Astrocyte (in vitro differentiated cells and primary cell): ENCODE results near the gene CCDC60. TPM values are rescaled to one million over a fixed set of nuclear protein-coding genes. Genes with fewer than 3 reads are reported as not detected.

Source experiments
- DNase-seq: peaks from one replicate; pipeline ENCODE4 v3.0.0-alpha.2; 2010; ENCODE audit warnings: low read depth
- FAIRE-seq: peaks from 2 replicates; lab custom pipeline; 2011; peaks lifted over from hg19 to GRCh38; lab: Jason Lieb, UNC
- H2AFZ ChIP-seq: 2 replicates; pipeline ENCODE4 v1.6.0; 2012; ENCODE audit warnings: low read depth, low read length, inconsistent platforms
- H3K27ac ChIP-seq: 2 replicates; pipeline ENCODE4 v1.5.1; 2011; ENCODE audit warnings: low read depth, low read length, inconsistent platforms
- H3K27me3 ChIP-seq: 2 replicates; pipeline ENCODE4 v1.6.0; 2011; ENCODE audit warnings: low read length, inconsistent platforms; ENCODE audit not compliant: insufficient read depth
- H3K36me3 ChIP-seq: 2 replicates; pipeline ENCODE4 v1.5.1; 2011; ENCODE audit warnings: low read length, inconsistent platforms; ENCODE audit not compliant: insufficient read depth
- H3K4me1 ChIP-seq: 2 replicates; pipeline ENCODE4 v1.5.1; 2011; ENCODE audit warnings: low read length, inconsistent platforms; ENCODE audit not compliant: insufficient read depth
- H3K4me2 ChIP-seq: 2 replicates; pipeline ENCODE4 v1.6.0; 2012; ENCODE audit warnings: low read length, inconsistent platforms
- H3K4me3 ChIP-seq: 2 replicates; pipeline ENCODE4 v1.5.1; 2011; ENCODE audit warnings: low read depth, mild to moderate bottlenecking, low read length, inconsistent platforms; ENCODE audit not compliant: insufficient read depth
- H3K79me2 ChIP-seq: 2 replicates; pipeline ENCODE4 v1.6.0; 2012; ENCODE audit warnings: mild to moderate bottlenecking, low read length, inconsistent platforms; ENCODE audit not compliant: insufficient read depth
- H3K9ac ChIP-seq: 2 replicates; pipeline ENCODE4 v1.6.0; 2012; ENCODE audit warnings: mild to moderate bottlenecking, low read length, inconsistent platforms
- H3K9me3 ChIP-seq: 2 replicates; pipeline ENCODE4 v1.5.1; 2012; ENCODE audit warnings: low read depth, mild to moderate bottlenecking, low read length, inconsistent platforms; ENCODE audit not compliant: insufficient read depth
- H4K20me1 ChIP-seq: 2 replicates; pipeline ENCODE4 v1.6.0; 2012; ENCODE audit warnings: low read length, inconsistent platforms; ENCODE audit not compliant: insufficient read depth
- H3K27ac Mint-ChIP-seq: one replicate; pipeline ENCODE4 v1.8.0; 2021; ENCODE audit warnings: mild to moderate bottlenecking, mixed read lengths; ENCODE audit not compliant: unreplicated experiment
- H3K27me3 Mint-ChIP-seq: one replicate; pipeline ENCODE4 v1.8.0; 2021; ENCODE audit warnings: low read depth, mixed read lengths; ENCODE audit not compliant: unreplicated experiment
- H3K36me3 Mint-ChIP-seq: one replicate; pipeline ENCODE4 v1.8.0; 2021; ENCODE audit warnings: low read depth, mixed read lengths; ENCODE audit not compliant: unreplicated experiment
- H3K4me1 Mint-ChIP-seq: one replicate; pipeline ENCODE4 v1.8.0; 2021; ENCODE audit warnings: low read depth, mixed read lengths; ENCODE audit not compliant: unreplicated experiment
- H3K4me3 Mint-ChIP-seq: one replicate; pipeline ENCODE4 v1.8.0; 2021; ENCODE audit warnings: mild to moderate bottlenecking, moderate library complexity, mixed read lengths; ENCODE audit not compliant: unreplicated experiment
- H3K9me3 Mint-ChIP-seq: one replicate; pipeline ENCODE4 v1.8.0; 2021; ENCODE audit warnings: mild to moderate bottlenecking, mixed read lengths; ENCODE audit not compliant: unreplicated experiment
- EZH2 ChIP-seq: IDR thresholded peaks from 2 replicates; pipeline ENCODE4 v1.6.1; 2012; ENCODE audit warnings: mild to moderate bottlenecking, low read length, inconsistent platforms; ENCODE audit not compliant: insufficient read depth
- total RNA-seq: library from RNA; stranded (reverse); gene quantifications from 2 replicates; pipeline ENCODE4 v1.2.1, GENCODE V29; 2021
- TF ChIP-seq, protein P1 (sequence below): IDR thresholded peaks from 2 replicates; pipeline ENCODE4 v1.5.1; 2011; ENCODE audit warnings: low read depth, mild to moderate bottlenecking, inconsistent platforms, low read length, moderate library complexity; ENCODE audit not compliant: insufficient read depth

CCDC60 gene
- total RNA-seq, 1 donor from 2014 or later = 1.7 TPM

DNA sequence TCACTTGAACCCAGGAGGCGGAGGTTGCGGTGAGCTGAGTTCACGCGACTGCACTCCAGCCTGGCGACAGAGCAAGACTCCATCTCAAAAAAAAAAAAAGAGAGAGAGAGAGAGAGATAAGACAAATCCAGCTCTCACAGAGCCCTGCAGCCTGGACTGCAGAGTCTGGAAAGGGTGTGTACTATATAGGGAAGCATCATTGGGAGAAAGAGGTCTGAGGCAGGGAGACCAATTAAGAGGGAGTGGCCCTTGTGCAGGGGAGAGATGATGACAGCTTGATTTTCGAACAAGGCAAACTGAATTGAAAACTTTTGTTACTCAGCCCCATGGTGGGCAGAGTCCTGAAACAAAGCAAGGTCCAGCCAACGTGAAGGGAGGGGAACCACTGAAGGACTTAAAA is 116.2 kb downstream of the CCDC60 start:
- DNase-seq = no peak
- Histone ChIP-seq H3K36me3 (no peaks in the 10 kb centered on the region), H2AFZ (no peak overlapping the region), H3K9ac (no peak overlapping the region), H3K4me2 (no peak overlapping the region), H3K4me1 (no peaks in the 10 kb centered on the region), H3K9me3 (peaks cover 3% of the 10 kb centered on the region), H3K27ac (no peak overlapping the region), H3K79me2 (no peaks in the 10 kb centered on the region), H3K4me3 (no peak overlapping the region), H3K27me3 (no peaks in the 10 kb centered on the region), H4K20me1 (no peaks in the 10 kb centered on the region)
- no peaks in the 10 kb centered on the region for H3K9me3 Mint-ChIP-seq
- no peaks in the 10 kb centered on the region for H3K36me3 Mint-ChIP-seq
- FAIRE-seq = no peak
- H3K27me3 Mint-ChIP-seq = peaks cover 17% of the 10 kb centered on the region
- TF ChIP-seq, protein P1, sequence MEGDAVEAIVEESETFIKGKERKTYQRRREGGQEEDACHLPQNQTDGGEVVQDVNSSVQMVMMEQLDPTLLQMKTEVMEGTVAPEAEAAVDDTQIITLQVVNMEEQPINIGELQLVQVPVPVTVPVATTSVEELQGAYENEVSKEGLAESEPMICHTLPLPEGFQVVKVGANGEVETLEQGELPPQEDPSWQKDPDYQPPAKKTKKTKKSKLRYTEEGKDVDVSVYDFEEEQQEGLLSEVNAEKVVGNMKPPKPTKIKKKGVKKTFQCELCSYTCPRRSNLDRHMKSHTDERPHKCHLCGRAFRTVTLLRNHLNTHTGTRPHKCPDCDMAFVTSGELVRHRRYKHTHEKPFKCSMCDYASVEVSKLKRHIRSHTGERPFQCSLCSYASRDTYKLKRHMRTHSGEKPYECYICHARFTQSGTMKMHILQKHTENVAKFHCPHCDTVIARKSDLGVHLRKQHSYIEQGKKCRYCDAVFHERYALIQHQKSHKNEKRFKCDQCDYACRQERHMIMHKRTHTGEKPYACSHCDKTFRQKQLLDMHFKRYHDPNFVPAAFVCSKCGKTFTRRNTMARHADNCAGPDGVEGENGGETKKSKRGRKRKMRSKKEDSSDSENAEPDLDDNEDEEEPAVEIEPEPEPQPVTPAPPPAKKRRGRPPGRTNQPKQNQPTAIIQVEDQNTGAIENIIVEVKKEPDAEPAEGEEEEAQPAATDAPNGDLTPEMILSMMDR = no peak
- TF ChIP-seq EZH2 = no peak
- peaks cover 14% of the 10 kb centered on the region for H3K4me1 Mint-ChIP-seq
- no peak overlapping the region for H3K27ac Mint-ChIP-seq
- no peak overlapping the region for H3K4me3 Mint-ChIP-seq

DNA sequence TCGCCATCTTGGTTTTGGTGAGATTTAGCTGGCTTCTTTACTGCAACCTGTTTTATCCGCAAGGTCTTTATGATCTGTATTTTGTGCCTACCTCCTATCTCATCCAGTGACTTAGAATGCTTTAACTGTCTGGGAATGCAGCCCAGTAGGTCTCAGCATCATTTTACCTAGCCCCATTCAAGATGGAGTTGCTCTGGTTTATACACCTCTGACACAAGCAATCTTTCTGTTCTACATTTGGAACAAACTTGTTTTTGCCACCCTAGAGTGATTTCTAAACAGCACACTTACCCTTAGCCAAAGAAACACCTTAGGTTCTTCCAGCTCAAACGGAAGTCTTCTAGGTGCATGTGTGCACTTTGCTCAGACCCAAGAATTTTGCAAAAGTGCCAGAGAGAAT is 122.3 kb downstream of the CCDC60 start:
- no peaks in the 10 kb centered on the region for H3K9me3 Mint-ChIP-seq
- Histone ChIP-seq H3K4me1 (no peaks in the 10 kb centered on the region), H2AFZ (no peak overlapping the region), H3K4me3 (no peak overlapping the region), H3K27me3 (no peaks in the 10 kb centered on the region), H3K4me2 (no peak overlapping the region), H3K27ac (no peak overlapping the region), H4K20me1 (no peaks in the 10 kb centered on the region), H3K79me2 (no peaks in the 10 kb centered on the region), H3K9me3 (peaks cover 7% of the 10 kb centered on the region), H3K36me3 (no peaks in the 10 kb centered on the region), H3K9ac (no peak overlapping the region)
- no peak for FAIRE-seq
- H3K27ac Mint-ChIP-seq = no peak overlapping the region
- no peak for TF ChIP-seq EZH2
- peaks cover 2% of the 10 kb centered on the region for H3K4me1 Mint-ChIP-seq
- peaks cover 21% of the 10 kb centered on the region for H3K27me3 Mint-ChIP-seq
- H3K36me3 Mint-ChIP-seq = no peaks in the 10 kb centered on the region
- no peak overlapping the region for H3K4me3 Mint-ChIP-seq
- no peak for DNase-seq

DNA sequence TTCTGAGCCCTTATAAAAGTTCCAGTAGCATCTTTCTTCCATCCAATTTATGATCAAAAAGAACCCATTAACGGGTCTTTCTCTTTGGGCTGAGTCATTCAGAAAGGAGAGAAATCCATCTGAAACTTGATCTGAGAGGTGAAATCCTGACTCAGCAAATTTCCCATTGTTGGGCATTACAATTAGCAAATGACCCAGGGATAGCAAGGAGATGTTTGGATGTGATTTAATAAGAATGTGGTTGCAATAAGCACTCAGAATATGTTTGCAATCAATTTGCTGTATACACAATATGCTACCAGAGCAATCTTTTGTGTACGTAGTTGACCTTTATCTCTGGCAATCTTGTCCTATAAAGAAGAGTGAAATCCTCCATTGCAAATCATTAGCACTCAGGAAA is 122.7 kb downstream of the CCDC60 start:
- peaks cover 21% of the 10 kb centered on the region for H3K27me3 Mint-ChIP-seq
- H3K4me1 Mint-ChIP-seq = peaks cover 6% of the 10 kb centered on the region
- H3K9ac ChIP-seq = no peak overlapping the region
- H2AFZ ChIP-seq = no peak overlapping the region
- H3K4me1 ChIP-seq = no peaks in the 10 kb centered on the region
- H3K79me2 ChIP-seq = no peaks in the 10 kb centered on the region
- H3K9me3 Mint-ChIP-seq = no peaks in the 10 kb centered on the region
- no peak overlapping the region for H3K27ac ChIP-seq
- no peaks in the 10 kb centered on the region for H3K27me3 ChIP-seq
- H3K36me3 Mint-ChIP-seq = no peaks in the 10 kb centered on the region
- H3K36me3 ChIP-seq = no peaks in the 10 kb centered on the region
- no peak overlapping the region for H3K4me2 ChIP-seq
- DNase-seq = no peak
- no peaks in the 10 kb centered on the region for H4K20me1 ChIP-seq
- no peak for FAIRE-seq
- peaks cover 7% of the 10 kb centered on the region for H3K9me3 ChIP-seq
- H3K4me3 Mint-ChIP-seq = no peak overlapping the region
- H3K4me3 ChIP-seq = no peak overlapping the region
- H3K27ac Mint-ChIP-seq = no peak overlapping the region
- TF ChIP-seq, protein P1 = no peak
- no peak for TF ChIP-seq EZH2
